Measurements from ENCODE around the gene CCNC.

GRCh38 chr6:99498421-99498820, 70.0 kb downstream of the CCNC start:
- TF ChIP-seq GATA3 (IDR thresholded peaks at IDR 0.05; ENCODE audit: low read depth, low read length) (no peak), GATA2 (IDR thresholded peaks at IDR 0.05; ENCODE audit: low read depth, low read length) (no peak)
